A673 (cell line): Measurements from ENCODE around the gene SPG7. TPM values are rescaled to one million over a fixed set of nuclear protein-coding genes. Genes with fewer than 3 reads are reported as not detected.

Source experiments
- BruUV-seq: library from RNA; stranded (reverse); fragments of 400-500 nt; replicated peaks from 2 replicates; lab custom pipeline; 2021; lab: Mats Ljungman, UMichigan
- CTCF ChIA-PET: fragments of 300-600 bp; sonication (Branson Sonifier 250); formaldehyde crosslinking; loops from one replicate; lab custom pipeline; 2022; ENCODE audit warnings: antibody characterized with exemption; lab: Charles Lee
- POLR2A ChIA-PET: fragments of 300-600 bp; sonication (Branson Sonifier 250); formaldehyde crosslinking; loops from one replicate; lab custom pipeline; 2022; ENCODE audit warnings: antibody characterized with exemption; ENCODE audit not compliant: low non-redundant PET; lab: Charles Lee
- DNase-seq: peaks from one replicate; pipeline ENCODE4 v3.0.0-alpha.2; 2015; ENCODE audit warnings: low spot score
- H3K27ac ChIP-seq: fragments of 200-600 bp; sonication (generic); 2 replicates; pipeline ENCODE4 v1.5.1; 2016; ENCODE audit warnings: mixed run types, low read depth, mild to moderate bottlenecking, mixed read lengths, antibody characterized with exemption, low read length; ENCODE audit not compliant: poor library complexity, severe bottlenecking
- H3K27me3 ChIP-seq: fragments of 200-600 bp; sonication (generic); replicated peaks from 2 replicates; pipeline ENCODE4 v1.6.1; 2017; ENCODE audit warnings: mixed run types, low read depth, mild to moderate bottlenecking, mixed read lengths, antibody characterized with exemption, low read length; ENCODE audit not compliant: insufficient read depth, poor library complexity
- H3K36me3 ChIP-seq: fragments of 200-600 bp; sonication (generic); 2 replicates; pipeline ENCODE4 v1.6.1; 2016; ENCODE audit warnings: mixed run types, mild to moderate bottlenecking, mixed read lengths, antibody characterized with exemption, low read length; ENCODE audit not compliant: insufficient read depth, poor library complexity, severe bottlenecking
- H3K4me1 ChIP-seq: fragments of 200-600 bp; sonication (generic); 2 replicates; pipeline ENCODE4 v1.6.1; 2017; ENCODE audit warnings: mixed run types, mild to moderate bottlenecking, mixed read lengths, antibody characterized with exemption, low read length; ENCODE audit not compliant: insufficient read depth, poor library complexity, severe bottlenecking
- H3K4me3 ChIP-seq: fragments of 200-600 bp; sonication (generic); 2 replicates; pipeline ENCODE4 v1.5.1; 2016; ENCODE audit warnings: low read depth, mixed run types, mild to moderate bottlenecking, mixed read lengths, low read length; ENCODE audit not compliant: poor library complexity, severe bottlenecking
- H3K9me3 ChIP-seq: fragments of 200-600 bp; sonication (generic); 2 replicates; pipeline ENCODE4 v1.6.1; 2016; ENCODE audit warnings: mixed run types, low read depth, mild to moderate bottlenecking, mixed read lengths, antibody characterized with exemption, low read length; ENCODE audit not compliant: poor library complexity, severe bottlenecking
- EZH2 ChIP-seq: fragments of 200-600 bp; sonication (generic); IDR thresholded peaks from 2 replicates; pipeline ENCODE4 v1.6.1; 2017; ENCODE audit warnings: borderline replicate concordance, low read depth, mild to moderate bottlenecking, mixed read lengths, antibody characterized with exemption, low read length; ENCODE audit not compliant: poor library complexity, severe bottlenecking
- intact Hi-C: fragments of 100-400 bp; cut with micrococcal nuclease; formaldehyde crosslinking; loops from one replicate; pipeline ENCODE4 v1.10.0; 2022; ENCODE audit not compliant: unreplicated experiment
- total RNA-seq: library from RNA; stranded (reverse); gene quantifications from 2 replicates; pipeline ENCODE4 v1.2.3, GENCODE V29; 2021
- TF ChIP-seq, protein P1 (sequence below): fragments of 300-800, 200-600 bp; sonication (generic); conservative IDR thresholded peaks from 2 replicates; pipeline ENCODE4 v1.5.1; 2017; ENCODE audit warnings: low read depth, mild to moderate bottlenecking, antibody characterized with exemption, low read length, moderate library complexity, mixed read lengths

SPG7 gene
- total RNA-seq, 1 experiment from 2014 or later: 113 TPM

DNA sequence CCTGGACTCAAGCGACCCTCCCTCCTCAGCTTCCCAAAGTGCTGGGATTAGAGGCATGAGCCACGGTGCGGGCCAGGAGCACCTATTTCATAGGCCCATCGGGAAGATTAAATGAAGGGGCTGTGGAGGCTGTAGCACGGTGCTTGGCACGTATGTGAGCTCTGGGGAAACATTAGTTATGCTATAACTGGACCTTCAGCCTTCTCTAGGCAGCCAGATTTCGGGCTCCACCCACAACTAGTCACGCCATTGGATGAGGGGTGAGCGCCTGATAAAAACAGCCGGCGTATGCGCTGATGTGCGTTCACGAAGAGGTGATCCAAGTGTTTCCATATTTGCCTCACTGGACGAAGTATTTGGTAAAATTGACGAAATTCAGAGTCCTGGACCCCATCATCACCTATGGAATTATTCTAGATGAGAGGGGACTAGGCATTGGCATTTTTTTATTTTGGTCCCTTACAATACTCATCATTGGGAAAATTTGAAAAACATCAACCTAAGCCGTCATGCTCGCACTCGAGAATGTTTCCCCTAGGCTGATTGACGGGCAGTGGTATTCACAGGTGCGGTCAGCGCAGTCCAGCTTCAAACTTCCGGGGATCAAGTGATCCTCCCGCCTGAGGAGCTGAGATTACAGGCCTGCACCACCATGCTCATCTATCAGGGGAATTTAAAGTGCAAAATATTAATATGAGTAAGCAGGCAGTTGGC, 16.1 kb upstream of the SPG7 start:
- H3K9me3 ChIP-seq: no peaks in the 10 kb centered on the region
- ChIA-PET CTCF (no interaction called here), POLR2A (interaction anchor here (0.6 kb wide), 1 partner anchor 80 kb away, joined by 3 read pairs; no protein-coding TSS in a partner anchor)
- H3K4me3 ChIP-seq: peak overlapping the region; percentile 86
- H3K36me3 ChIP-seq: no peaks in the 10 kb centered on the region
- DNase-seq: no peak
- BruUV-seq: no TSS peak
- TF ChIP-seq EZH2: no peak
- TF ChIP-seq, protein P1, sequence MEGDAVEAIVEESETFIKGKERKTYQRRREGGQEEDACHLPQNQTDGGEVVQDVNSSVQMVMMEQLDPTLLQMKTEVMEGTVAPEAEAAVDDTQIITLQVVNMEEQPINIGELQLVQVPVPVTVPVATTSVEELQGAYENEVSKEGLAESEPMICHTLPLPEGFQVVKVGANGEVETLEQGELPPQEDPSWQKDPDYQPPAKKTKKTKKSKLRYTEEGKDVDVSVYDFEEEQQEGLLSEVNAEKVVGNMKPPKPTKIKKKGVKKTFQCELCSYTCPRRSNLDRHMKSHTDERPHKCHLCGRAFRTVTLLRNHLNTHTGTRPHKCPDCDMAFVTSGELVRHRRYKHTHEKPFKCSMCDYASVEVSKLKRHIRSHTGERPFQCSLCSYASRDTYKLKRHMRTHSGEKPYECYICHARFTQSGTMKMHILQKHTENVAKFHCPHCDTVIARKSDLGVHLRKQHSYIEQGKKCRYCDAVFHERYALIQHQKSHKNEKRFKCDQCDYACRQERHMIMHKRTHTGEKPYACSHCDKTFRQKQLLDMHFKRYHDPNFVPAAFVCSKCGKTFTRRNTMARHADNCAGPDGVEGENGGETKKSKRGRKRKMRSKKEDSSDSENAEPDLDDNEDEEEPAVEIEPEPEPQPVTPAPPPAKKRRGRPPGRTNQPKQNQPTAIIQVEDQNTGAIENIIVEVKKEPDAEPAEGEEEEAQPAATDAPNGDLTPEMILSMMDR: no peak
- H3K27ac ChIP-seq: no peak overlapping the region
- H3K4me1 ChIP-seq: peaks cover 18% of the 10 kb centered on the region
- intact Hi-C loops: loop anchor here (5.0 kb wide), 1 partner anchor 160 kb away; no protein-coding TSS in a partner anchor
- H3K27me3 ChIP-seq: no peaks in the 10 kb centered on the region

DNA sequence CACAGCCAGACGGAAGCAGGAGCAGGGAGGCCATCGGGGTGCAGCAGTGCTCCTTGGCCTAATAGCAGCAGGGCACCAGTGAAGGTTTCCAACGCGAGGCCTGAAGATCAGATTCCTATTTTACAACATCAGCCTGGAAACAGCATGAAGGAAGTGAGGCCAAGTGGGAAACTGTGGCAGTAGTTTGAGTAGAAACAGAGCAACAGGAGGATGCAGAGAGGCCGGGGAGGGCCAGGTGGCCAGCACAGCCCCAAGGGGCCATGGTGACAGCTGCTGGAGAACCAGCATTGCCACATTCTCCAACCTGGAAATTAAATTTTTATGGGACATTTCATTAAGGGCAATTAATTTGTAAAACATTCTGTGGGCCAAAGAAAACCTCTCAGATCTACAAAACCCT, 14.4 kb upstream of the SPG7 start:
- no peak for DNase-seq
- Histone ChIP-seq H3K9me3 (no peaks in the 10 kb centered on the region), H3K36me3 (no peaks in the 10 kb centered on the region), H3K4me3 (no peak overlapping the region), H3K27ac (no peak overlapping the region), H3K4me1 (peaks cover 9% of the 10 kb centered on the region), H3K27me3 (no peaks in the 10 kb centered on the region)
- intact Hi-C loops: loop anchor here (5.0 kb wide), 1 partner anchor 161 kb away; no protein-coding TSS in a partner anchor
- ChIA-PET POLR2A (no interaction called here), CTCF (no interaction called here)
- BruUV-seq: no TSS peak
- TF ChIP-seq, protein P1: no peak
- no peak for TF ChIP-seq EZH2

DNA sequence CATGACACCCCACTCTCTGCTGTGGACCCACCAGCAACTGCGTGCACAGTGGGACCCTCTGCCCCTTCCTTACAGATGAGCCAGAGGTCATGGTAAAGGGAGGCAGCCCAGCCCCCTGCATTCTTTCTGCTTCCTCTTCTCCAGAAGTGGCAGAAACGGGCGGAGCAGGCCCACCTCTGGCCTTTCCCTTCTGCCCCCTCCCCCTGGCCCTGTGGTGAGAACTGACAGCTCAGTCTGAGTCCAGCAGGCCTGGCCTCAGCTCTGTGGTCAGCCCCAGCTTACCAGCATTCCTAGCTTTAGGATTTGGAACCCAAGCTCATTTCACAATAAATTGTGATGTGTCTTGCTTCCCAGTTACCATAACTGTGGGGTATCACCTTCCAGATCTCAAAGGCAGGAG, 13.1 kb upstream of the SPG7 start:
- ChIA-PET CTCF (no interaction called here), POLR2A (no interaction called here)
- Histone ChIP-seq H3K27me3 (no peaks in the 10 kb centered on the region), H3K9me3 (no peaks in the 10 kb centered on the region), H3K36me3 (no peaks in the 10 kb centered on the region), H3K4me1 (peaks cover 8% of the 10 kb centered on the region), H3K4me3 (no peak overlapping the region), H3K27ac (no peak overlapping the region)
- no peak for DNase-seq
- intact Hi-C loops: no loop called here
- no peak for TF ChIP-seq EZH2
- TF ChIP-seq, protein P1: no peak
- BruUV-seq: no TSS peak
